Measurements from ENCODE around the gene ZNF385A.

Gene ZNF385A

GRCh38 chr12:54390668-54391551, 6.4 kb upstream of the ZNF385A start:
- DNase-seq, result peak; percentile 46

DNA sequence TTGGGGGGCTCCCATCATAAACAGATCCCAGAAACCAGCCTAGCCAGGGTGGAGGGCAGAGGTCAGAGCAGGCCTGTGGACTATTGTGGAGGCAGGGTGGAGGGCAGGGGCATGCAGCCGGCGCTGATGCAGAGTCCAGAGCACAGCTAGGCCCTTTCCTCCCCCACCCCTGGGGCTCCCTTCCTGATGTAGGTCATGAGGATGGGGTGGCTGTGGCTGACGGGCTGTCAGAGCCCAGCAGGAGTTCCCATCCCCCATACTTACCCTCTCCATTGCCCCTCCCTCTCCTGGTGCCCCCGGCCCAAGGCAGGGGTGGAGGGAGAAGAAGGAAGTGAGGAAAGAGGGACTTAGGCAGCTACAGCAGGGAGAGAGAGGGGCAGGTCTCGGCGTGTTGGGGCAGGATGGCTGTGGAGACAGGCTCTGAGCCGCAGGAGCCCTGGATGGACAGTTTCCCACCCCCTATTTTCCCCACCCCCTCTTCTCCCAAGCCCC, 5.7 kb upstream of the ZNF385A start:
- DNase-seq, result no peak

- no peak for DNase-seq
These were observed 5.2 kb upstream of the ZNF385A start for GRCh38 chr12:54389607-54390175.

DNA sequence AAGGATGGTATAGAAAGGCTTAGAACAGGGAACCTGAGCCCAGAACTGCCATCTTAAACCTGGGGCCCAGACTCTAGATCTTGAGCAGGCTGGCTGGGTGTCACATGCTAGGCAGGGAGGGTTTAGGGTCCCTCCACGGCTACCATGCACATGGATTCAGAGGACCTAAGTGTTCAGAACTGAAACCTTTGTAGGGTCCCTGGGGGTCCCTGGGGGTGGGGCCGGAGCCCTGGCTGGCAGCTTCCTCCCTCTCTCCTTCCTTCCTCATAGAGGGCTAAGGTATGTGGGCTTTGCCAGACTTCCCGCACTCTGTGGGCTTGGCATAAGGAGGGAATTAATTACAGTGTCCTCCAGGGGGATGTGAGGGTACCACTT, 4.6 kb upstream of the ZNF385A start:
- no peak for DNase-seq

DNA sequence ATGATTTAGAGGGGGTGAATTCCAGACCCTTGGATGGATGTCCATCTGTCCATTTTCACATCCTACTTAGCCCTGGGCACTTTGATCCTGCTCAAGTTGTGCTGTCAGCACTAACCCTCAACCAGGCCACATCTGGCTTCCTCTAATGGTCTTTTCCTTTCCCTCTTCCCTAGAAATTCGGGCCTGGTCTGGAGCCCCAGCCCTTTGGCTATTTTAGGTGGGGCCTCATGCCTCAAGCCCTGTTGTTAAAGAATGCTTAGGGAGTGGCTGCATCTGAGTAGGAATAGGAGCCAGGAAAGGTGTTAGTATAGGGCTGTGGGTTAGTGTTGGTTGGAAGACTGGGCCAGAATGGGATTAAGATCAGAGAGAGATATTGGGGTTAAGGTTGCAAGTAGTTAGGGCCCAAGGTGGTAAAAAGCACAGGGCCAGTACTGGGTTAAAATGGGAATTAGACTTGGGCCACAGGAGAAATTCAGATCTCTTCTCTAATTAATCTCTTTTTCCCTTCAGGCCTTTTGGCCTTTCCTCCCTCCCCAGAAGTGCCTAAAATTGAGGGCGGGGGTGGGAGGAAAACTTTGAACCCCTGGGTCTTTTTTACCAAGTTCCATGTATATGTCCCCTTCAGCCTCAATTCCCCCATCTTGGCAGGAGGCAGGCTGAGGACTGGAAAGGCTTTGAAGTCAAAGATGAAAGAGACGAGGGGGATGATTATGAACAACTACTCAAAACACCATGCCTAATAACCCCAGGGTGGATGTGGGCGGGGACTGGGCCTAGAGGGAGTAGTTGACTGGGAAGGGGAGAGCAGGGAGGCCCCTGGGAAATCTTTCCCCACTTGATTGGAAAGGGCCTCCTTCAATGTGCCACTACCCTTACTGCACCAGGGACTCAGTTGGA, 4.0 kb upstream of the ZNF385A start:
- DNase-seq, result no peak

DNA sequence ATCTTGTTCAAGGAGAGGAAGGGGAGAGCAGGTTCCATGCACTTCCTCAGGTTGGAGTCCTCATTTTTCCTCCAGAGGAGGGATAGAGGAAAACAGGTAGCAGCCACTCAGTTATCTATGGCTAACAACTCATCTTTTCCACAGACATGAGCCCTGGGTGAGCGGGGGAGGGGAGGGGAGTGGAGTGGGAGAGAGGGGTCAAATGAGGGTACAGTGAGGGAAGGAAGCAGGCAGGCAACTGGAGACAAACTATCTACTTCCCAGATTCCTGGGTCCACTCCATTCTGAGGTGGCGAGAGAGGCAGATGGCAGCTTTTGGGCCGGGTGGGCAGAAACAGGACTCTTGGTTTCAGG, 2.6 kb upstream of the ZNF385A start:
- no peak for DNase-seq

DNA sequence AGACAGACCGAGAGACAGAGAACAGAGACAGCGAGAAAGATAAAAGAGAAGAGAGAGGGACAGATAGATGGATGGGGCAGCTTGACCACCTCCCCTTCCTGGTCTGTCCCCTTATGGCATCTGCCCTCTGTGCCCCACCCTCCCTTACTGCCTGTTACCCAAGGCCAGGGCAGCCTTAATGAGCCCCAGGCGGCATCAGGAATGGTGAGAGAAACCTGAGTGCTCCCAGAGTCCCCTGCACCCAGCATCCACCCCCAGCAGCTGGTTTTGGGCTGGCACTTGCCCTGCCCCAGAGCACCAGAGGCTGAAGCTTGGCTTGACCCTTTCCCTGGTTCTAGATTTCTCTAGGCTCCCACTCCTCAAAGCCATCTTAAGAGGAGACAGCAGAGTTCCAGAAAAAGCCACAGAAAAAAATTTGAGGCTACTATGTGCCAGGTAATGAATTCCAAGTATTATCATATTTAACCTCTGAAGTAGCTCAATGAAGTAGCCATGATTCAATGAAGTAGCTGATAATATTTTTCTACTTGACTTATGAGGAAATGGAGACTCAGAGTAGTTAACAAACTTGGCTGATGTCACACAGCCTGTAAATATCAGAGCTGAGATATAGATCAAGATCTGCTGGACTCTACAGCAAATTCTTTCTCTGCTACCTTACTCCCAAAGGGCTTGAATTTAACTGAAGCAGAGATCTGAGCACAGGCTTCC, 2.0 kb upstream of the ZNF385A start:
- DNase-seq, result no peak

DNA sequence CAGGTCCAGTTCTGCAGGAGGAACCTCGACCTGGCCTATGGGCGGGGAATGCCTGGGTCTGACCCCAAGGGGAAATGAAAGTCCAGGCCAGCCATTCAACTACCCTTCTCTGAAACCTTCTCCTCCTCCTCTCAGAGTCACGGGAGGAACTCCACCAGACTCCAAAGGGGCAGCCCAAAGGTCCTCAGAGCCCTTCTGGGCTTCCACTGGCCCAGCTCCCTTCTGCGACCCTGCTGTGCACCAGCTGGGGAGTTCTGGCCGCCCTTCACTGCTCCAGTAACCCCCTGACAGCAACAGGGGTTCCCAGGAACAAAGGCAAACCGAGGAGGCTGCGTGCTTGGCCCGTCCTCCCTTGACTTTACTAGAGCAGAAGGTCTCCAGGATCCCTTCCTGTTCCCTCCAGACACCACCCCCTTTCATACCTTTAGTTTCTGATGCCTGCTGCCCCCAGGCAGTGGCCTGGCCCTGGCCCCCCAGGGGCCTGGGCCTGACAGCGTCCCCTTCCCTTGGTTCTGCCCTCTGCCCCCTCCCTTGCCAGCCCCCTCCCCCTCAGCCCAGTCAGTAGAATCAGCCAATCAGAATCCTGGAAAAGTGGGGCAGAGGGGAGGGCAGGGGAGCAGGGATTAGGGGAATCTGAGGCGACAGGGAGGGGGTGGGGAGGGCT, 850 bp upstream of the ZNF385A start:
- DNase-seq, result no peak

- peak; percentile 28 for DNase-seq
These were observed 1.4 kb downstream of the ZNF385A start for GRCh38 chr12:54383041-54383609.

- DNase-seq, result no peak
These were observed 3.4 kb downstream of the ZNF385A start for GRCh38 chr12:54381136-54381535.

DNA sequence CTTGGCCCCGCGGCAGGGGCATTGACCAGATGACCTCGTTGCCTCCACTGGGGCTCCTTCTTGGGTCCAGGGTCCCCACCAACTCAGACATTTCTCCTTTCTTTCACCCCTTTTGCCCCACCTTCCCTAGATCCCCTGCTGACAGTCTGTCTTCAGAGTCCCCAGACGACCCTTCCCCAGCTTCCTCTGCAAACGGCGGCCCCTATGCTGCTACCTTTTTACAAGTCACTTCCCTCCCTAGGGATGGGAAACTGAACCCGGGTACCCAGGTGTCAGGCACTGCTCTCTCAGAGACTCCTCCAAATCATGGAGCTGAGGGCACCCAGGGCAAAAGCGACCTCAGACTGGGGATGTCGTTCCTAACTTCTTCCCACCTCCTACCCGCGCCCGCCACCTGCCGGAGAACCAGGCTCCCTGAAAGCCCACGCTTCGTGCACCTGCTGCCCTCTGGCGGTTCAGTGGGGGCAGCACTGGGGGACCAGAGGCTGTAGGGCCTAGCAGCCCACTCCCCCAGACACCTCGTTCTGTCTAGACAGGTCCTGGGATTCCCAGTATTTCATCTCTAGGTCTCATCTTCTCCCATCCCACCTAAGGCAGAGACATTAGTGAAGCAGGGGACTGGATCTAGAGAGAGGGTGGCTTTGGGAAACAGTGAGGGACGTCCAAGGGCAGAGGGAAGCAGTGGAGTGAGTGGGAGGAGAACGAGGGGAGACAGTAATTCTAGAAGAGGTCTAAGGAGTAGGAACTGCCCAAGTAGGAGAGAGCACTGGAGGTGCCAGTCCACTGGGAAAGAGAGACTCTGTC, 4.9 kb downstream of the ZNF385A start:
- peak; percentile 90 for DNase-seq

DNA sequence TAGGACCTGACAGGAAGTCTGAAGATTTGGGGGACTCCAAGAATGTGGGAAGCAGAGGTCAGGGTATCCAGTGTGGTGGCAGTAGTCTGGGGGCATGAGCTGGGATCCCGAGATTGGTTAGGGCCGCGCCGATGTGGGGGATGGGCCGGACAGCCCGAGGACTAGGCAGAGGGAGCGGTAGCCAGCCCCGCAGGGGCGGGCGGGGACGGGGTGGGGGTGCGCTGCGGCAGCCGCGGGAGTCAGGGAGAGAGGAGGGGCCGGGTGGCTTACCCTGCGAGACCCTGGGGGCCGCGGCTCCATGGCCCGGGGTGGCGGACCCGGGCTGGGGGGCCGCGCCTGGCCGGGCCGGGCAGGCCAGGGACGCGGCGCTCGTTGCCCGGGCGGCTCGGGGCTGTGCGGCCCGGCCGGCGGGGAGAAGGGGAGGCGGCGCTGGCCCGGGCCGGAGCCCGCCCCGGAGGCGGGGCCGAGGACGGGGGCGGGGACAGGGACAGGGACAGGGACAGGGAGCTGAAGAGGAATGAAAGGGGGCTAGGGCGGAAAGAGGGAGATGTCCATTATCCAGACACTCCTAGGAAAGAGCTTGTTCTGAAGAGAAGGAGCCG, 5.6 kb downstream of the ZNF385A start:
- no peak for DNase-seq

GRCh38 chr12:54377797-54378515, 6.6 kb downstream of the ZNF385A start:
- DNase-seq, result no peak

DNA sequence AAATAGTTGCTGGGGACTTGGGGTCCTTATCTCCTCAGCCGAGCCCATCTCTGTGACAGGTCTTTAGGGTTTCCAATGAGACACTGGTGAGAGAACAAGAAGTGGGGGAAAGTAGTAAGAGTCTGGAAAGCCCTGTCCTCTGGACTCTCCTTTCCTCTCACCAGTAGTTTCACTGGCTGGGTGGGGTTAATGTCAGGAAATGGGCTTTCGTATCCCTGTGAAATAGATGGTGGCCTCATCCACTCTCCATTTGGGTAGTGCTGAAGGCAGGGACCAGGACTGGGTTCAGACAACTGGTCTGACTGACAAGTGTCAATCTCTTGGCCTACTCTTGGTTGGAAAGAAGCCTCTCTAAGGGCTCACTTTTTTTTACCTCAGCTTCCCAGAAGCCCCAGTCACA, 7.5 kb downstream of the ZNF385A start:
- no peak for DNase-seq

DNA sequence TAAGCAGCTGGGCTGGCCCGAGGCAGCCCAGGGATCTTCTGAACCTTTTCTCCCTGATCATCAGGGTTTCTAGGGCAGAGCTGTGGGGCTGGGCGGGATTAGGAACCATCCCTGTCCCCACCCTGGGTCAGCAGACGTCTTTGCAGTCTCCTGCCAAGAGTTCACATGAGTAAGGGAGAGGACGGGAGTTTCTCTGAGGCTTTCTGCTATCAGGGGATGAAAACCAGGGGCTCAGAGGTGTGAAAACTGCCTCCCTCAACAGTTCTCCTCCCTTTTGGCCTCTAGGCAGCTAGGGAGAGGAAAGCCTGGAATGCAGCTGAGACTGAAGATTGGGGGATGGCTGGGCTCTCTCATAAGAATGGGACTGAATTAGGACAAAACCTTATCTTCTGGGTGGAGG, 7.9 kb downstream of the ZNF385A start:
- DNase-seq, result no peak

- DNase-seq, result no peak
These were observed 9.3 kb downstream of the ZNF385A start for GRCh38 chr12:54375259-54375579.

DNA sequence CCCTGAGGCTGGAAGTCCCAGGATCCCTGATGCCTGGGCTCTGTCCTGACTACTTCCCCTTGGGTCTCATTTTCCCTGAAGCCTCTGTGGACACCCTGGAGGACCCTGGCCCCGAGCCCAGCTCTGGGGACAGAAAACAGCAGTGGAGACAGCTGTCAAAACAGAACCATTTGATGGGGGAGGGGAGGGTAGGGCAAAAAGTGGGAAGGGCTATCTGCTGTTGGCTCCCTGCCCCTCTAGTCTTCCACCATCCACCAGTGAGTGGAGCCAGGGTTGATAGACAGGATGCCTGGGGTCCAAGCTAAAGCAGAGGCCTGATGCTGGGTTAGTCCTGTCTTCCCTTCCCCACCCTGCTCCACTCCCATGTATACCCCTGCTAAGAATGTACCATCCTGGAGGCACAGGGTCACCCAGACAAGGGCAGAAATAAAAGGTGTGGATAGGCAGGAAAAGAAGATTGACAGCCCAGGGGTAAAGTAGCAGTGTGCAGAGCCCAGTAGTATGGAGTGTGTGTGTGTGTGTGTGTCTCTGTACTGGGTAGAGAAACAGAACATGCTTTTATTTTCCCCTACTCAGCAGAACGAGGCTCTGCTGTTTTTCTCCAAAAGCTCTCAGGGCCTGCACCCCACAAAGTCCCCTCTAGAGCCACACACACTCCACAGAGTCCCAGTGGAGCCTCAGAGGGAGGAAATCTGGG, 9.8 kb downstream of the ZNF385A start:
- no peak for DNase-seq

GRCh38 chr12:54373649-54374561, 10.6 kb downstream of the ZNF385A start:
- no peak for DNase-seq

Data from activated CD4-positive, alpha-beta T cell treated with anti-CD3 and anti-CD28 coated beads, Interleukin-2, amount 50 U/mL, for 16 hours (primary cell).